Adrenal gland (tissue), 12 donors: Measurements from ENCODE around the gene GBA2. TPM values are rescaled to one million over a fixed set of nuclear protein-coding genes. Genes with fewer than 3 reads are reported as not detected.

Experiments
- DNase-seq, 7 donors: peaks; one replicate each; pipeline ENCODE4 v3.0.0-alpha.2; 2019 to 2020
- H3K27ac ChIP-seq, 5 donors: fragments of 200-600 bp; sonication (generic) in 4 of 5; 1 replicate in 3 of 5; 2 replicates in 2 of 5; pipeline versions ENCODE4 v1.5.1 to v1.8.0; 2016 to 2020; ENCODE audit warnings: mild to moderate bottlenecking in 1 of 5
- H3K27me3 ChIP-seq: fragments of 200-600 bp; 2 replicates; pipeline ENCODE4 v1.8.0; 2021
- H3K36me3 ChIP-seq, 2 donors: fragments of 200-600 bp; replicated peaks in 1 of 2; 1 replicate in 1 of 2; 2 replicates in 1 of 2; pipeline versions ENCODE4 v1.5.1 to v1.8.0; 2018 to 2022
- H3K4me1 ChIP-seq, 2 donors: fragments of 200-600 bp; replicated peaks in 1 of 2; 1 replicate in 1 of 2; 2 replicates in 1 of 2; pipeline versions ENCODE4 v1.5.1 to v1.8.0; 2018 to 2021
- H3K4me3 ChIP-seq, 4 donors: fragments of 200-600 bp; sonication (generic) in 3 of 4; one replicate each; pipeline ENCODE4 v1.5.1; 2016 to 2018
- H3K9me3 ChIP-seq, 3 donors: fragments of 200-600 bp; sonication (generic) in 1 of 3; replicated peaks in 1 of 3; 1 replicate in 2 of 3; 2 replicates in 1 of 3; pipeline versions ENCODE4 v1.5.1 to v1.8.0; 2016 to 2021
- CTCF ChIP-seq, 6 experiments: fragments of 450-650 bp in 4 of 6; fragments of 200-600 bp in 2 of 6; sonication (generic) in 1 of 6; IDR thresholded peaks; 1 replicate in 5 of 6; 2 replicates in 1 of 6; pipeline versions ENCODE4 v1.5.1 to v1.8.0; 2016 to 2021; ENCODE audit warnings: antibody characterized with exemption in 6 of 6, mild to moderate bottlenecking in 2 of 6, moderate library complexity in 1 of 6
- POLR2A ChIP-seq, 2 donors: fragments of 450-650 bp; IDR thresholded peaks; one replicate each; pipeline ENCODE4 v1.6.1; 2017; ENCODE audit warnings: antibody characterized with exemption in 2 of 2, mild to moderate bottlenecking in 2 of 2, moderate library complexity in 1 of 2
- WGBS, 4 donors: extraction: QIAGEN DNeasy Blood & Tissue Kit in 2 of 4; methylation state at CpG; one replicate each; pipeline versions ENCODE4 v1.1.5 to v1.1.7; 2013 to 2017; 5-methylcytosine and 5-hydroxymethylcytosine counted together
- intact Hi-C, 2 donors: fragments of 100-400 bp; cut with DNase I; formaldehyde crosslinking; loops; one replicate each; pipeline versions ENCODE4 v1.14.1 to v1.15.0; 2022 to 2023
- polyA plus RNA-seq, 3 donors: library from polyadenylated mRNA; stranded (reverse); fragments of 200-250 nt in 2 of 3; fragments of 350-450 nt in 1 of 3; fragmentation: Illumina TruSeq in 1 of 3; extraction: RNeasy Lipid Tissue Mini Kit (QIAGEN cat#74804) in 1 of 3; gene quantifications; one replicate each; pipeline ENCODE4 v1.2.3, GENCODE V29; 2013 to 2014
- total RNA-seq, 9 donors: library from RNA; depleted of rRNA in 4 of 9; stranded (reverse); fragments of >200 nt in 4 of 9; fragments of 120-200 nt in 1 of 9; fragmentation: NEBNext Ultra II Directional in 1 of 9; extraction: Animal tissue kit (Norgen Biotek cat#: 25700) in 1 of 9; gene quantifications; one replicate each; pipeline versions ENCODE4 v1.1.0 to v1.2.4, GENCODE V29; 2013 to 2023
- donor health status: healthy with polysubstance abuse.
- donor health status: Bipolar disorder and iron deficiency.
- donor health status: DM: yes; HTN: yes; CAD: no.
- donor health status: DM: no; HTN: no; CAD: no.
- donor health status: DM: no; HTN: no; CAD: no.
- donor health status: DM: yes; HTN: yes; CAD: no.

GBA2 gene
- total and polyA plus RNA-seq, 12 donors = 28.5 to 84.8 (median 52.7) TPM

GRCh38 chr9:35738186-35738585, 10.8 kb downstream of the GBA2 start:
- peaks cover 4 to 16% of the 10 kb centered on the region in 2 donors for H3K4me1 ChIP-seq
- intact Hi-C loops = no loop called here
- H3K4me3 ChIP-seq = no peak overlapping the region
- DNase-seq = no peak
- WGBS, 4 donors = 70 to 81% (median 78%) methylated on average over 4 of the region's 4 CpGs
- TF ChIP-seq POLR2A (IDR thresholded peaks at IDR 0.05) (no peak), CTCF (IDR thresholded peaks at IDR 0.05) (no peak)
- H3K27me3 ChIP-seq = no peaks in the 10 kb centered on the region
- peaks cover 0 to 88% of the 10 kb centered on the region in 2 donors for H3K36me3 ChIP-seq
- no peak overlapping the region for H3K27ac ChIP-seq
- no peaks in the 10 kb centered on the region for H3K9me3 ChIP-seq

DNA sequence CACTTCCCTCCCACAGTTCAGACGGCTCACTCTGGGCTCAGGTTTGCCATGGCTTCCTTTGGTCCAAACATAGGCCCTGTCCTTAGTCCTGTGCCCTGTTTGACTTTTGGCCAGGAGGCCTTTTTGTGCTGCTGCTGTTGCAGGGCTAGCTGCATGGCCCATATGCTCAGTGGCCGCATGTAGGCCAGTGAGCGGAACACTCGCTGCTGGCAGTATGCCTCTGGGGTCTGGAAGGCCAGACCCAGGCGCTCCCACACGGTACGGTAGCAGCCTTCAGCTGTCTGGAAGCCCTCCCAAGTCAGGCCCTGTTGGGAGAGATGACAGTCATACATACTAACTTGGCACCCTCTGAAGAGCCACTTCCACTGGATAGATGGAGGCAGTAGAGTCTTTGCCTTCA, 11.9 kb downstream of the GBA2 start:
- Histone ChIP-seq H3K4me1 (peaks cover 7 to 18% of the 10 kb centered on the region in 2 donors), H3K36me3 (peaks cover 0 to 78% of the 10 kb centered on the region in 2 donors), H3K27ac (no peak overlapping the region), H3K9me3 (no peaks in the 10 kb centered on the region), H3K27me3 (no peaks in the 10 kb centered on the region), H3K4me3 (no peak overlapping the region)
- 0 to 69% (median 67%) methylated on average over 1 to 7 of the region's 7 CpGs for WGBS, 4 donors
- DNase-seq = no peak
- TF ChIP-seq POLR2A (IDR thresholded peaks at IDR 0.05) (no peak), CTCF (IDR thresholded peaks at IDR 0.05) (no peak)
- intact Hi-C loops = no loop called here

DNA sequence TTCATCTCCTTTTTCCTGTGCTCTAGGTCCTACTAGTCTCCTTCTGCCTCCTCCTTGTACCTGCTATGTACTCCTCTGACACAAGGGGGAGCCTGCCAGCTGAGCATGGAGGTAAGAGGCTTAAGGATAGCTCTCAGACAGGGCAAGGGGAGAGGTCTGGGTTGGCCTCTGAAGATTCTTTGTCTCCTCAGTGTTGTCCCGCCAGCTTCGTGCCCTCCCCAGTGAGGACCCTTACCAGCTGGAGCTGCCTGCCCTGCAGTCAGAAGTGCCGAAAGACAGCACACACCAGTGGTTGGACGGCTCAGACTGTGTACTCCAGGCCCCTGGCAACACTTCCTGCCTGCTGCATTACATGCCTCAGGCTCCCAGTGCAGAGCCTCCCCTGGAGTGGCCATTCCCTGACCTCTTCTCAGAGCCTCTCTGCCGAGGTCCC, 12.8 kb downstream of the GBA2 start:
- no peaks in the 10 kb centered on the region for H3K27me3 ChIP-seq
- intact Hi-C loops = no loop called here
- H3K4me1 ChIP-seq = peaks cover 10 to 18% of the 10 kb centered on the region in 2 donors
- no peak overlapping the region for H3K4me3 ChIP-seq
- 0 to 48% (median 37%) methylated on average over 1 to 5 of the region's 5 CpGs for WGBS, 4 donors
- TF ChIP-seq POLR2A (IDR thresholded peaks at IDR 0.05) (no peak), CTCF (IDR thresholded peaks at IDR 0.05) (peak; percentile 59 to 79 (median 74))
- no peaks in the 10 kb centered on the region for H3K9me3 ChIP-seq
- DNase-seq = peak; percentile 68 to 88 (median 77)
- H3K36me3 ChIP-seq = peaks cover 0 to 70% of the 10 kb centered on the region in 2 donors
- H3K27ac ChIP-seq = peak overlapping the region in 3 of 5 donors; percentile 18 to 38 (median 36)

GRCh38 chr9:35734096-35734495, 14.9 kb downstream of the GBA2 start:
- Histone ChIP-seq H3K4me1 (peaks cover 30 to 39% of the 10 kb centered on the region in 2 donors), H3K4me3 (no peak overlapping the region), H3K27me3 (no peaks in the 10 kb centered on the region), H3K36me3 (peaks cover 0 to 49% of the 10 kb centered on the region in 2 donors), H3K27ac (peak overlapping the region in 3 of 5 donors; percentile 93 to 99 (median 96)), H3K9me3 (no peaks in the 10 kb centered on the region)
- intact Hi-C loops = loop anchor here in 1 of 2 donors (5.0 kb wide), 1 partner anchor 72 kb away; no protein-coding TSS in a partner anchor
- WGBS, 4 donors = 73 to 78% (median 75%) methylated on average over 3 of the region's 3 CpGs
- DNase-seq = no peak
- TF ChIP-seq CTCF (IDR thresholded peaks at IDR 0.05) (no peak), POLR2A (IDR thresholded peaks at IDR 0.05) (no peak)
